A673 (cell line): ENCODE results near the gene LGALS16. TPM values are rescaled to one million over a fixed set of nuclear protein-coding genes. Genes with fewer than 3 reads are reported as not detected.

Experiments used
- BruUV-seq: library from RNA; stranded (reverse); fragments of 400-500 nt; replicated peaks from 2 replicates; lab custom pipeline; 2021; lab: Mats Ljungman, UMichigan
- CTCF ChIA-PET: fragments of 300-600 bp; sonication (Branson Sonifier 250); formaldehyde crosslinking; loops from one replicate; lab custom pipeline; 2022; ENCODE audit warnings: antibody characterized with exemption; lab: Charles Lee
- POLR2A ChIA-PET: fragments of 300-600 bp; sonication (Branson Sonifier 250); formaldehyde crosslinking; loops from one replicate; lab custom pipeline; 2022; ENCODE audit warnings: antibody characterized with exemption; ENCODE audit not compliant: low non-redundant PET; lab: Charles Lee
- DNase-seq: peaks from one replicate; pipeline ENCODE4 v3.0.0-alpha.2; 2015; ENCODE audit warnings: low spot score
- H3K27ac ChIP-seq: fragments of 200-600 bp; sonication (generic); 2 replicates; pipeline ENCODE4 v1.5.1; 2016; ENCODE audit warnings: mixed run types, low read depth, mild to moderate bottlenecking, mixed read lengths, antibody characterized with exemption, low read length; ENCODE audit not compliant: poor library complexity, severe bottlenecking
- H3K27me3 ChIP-seq: fragments of 200-600 bp; sonication (generic); replicated peaks from 2 replicates; pipeline ENCODE4 v1.6.1; 2017; ENCODE audit warnings: mixed run types, low read depth, mild to moderate bottlenecking, mixed read lengths, antibody characterized with exemption, low read length; ENCODE audit not compliant: insufficient read depth, poor library complexity
- H3K36me3 ChIP-seq: fragments of 200-600 bp; sonication (generic); 2 replicates; pipeline ENCODE4 v1.6.1; 2016; ENCODE audit warnings: mixed run types, mild to moderate bottlenecking, mixed read lengths, antibody characterized with exemption, low read length; ENCODE audit not compliant: insufficient read depth, poor library complexity, severe bottlenecking
- H3K4me1 ChIP-seq: fragments of 200-600 bp; sonication (generic); 2 replicates; pipeline ENCODE4 v1.6.1; 2017; ENCODE audit warnings: mixed run types, mild to moderate bottlenecking, mixed read lengths, antibody characterized with exemption, low read length; ENCODE audit not compliant: insufficient read depth, poor library complexity, severe bottlenecking
- H3K4me3 ChIP-seq: fragments of 200-600 bp; sonication (generic); 2 replicates; pipeline ENCODE4 v1.5.1; 2016; ENCODE audit warnings: low read depth, mixed run types, mild to moderate bottlenecking, mixed read lengths, low read length; ENCODE audit not compliant: poor library complexity, severe bottlenecking
- H3K9me3 ChIP-seq: fragments of 200-600 bp; sonication (generic); 2 replicates; pipeline ENCODE4 v1.6.1; 2016; ENCODE audit warnings: mixed run types, low read depth, mild to moderate bottlenecking, mixed read lengths, antibody characterized with exemption, low read length; ENCODE audit not compliant: poor library complexity, severe bottlenecking
- CTCF ChIP-seq: fragments of 300-800, 200-600 bp; sonication (generic); conservative IDR thresholded peaks from 2 replicates; pipeline ENCODE4 v1.5.1; 2017; ENCODE audit warnings: low read depth, mild to moderate bottlenecking, antibody characterized with exemption, low read length, moderate library complexity, mixed read lengths
- EZH2 ChIP-seq: fragments of 200-600 bp; sonication (generic); IDR thresholded peaks from 2 replicates; pipeline ENCODE4 v1.6.1; 2017; ENCODE audit warnings: borderline replicate concordance, low read depth, mild to moderate bottlenecking, mixed read lengths, antibody characterized with exemption, low read length; ENCODE audit not compliant: poor library complexity, severe bottlenecking
- intact Hi-C: fragments of 100-400 bp; cut with micrococcal nuclease; formaldehyde crosslinking; loops from one replicate; pipeline ENCODE4 v1.10.0; 2022; ENCODE audit not compliant: unreplicated experiment
- total RNA-seq: library from RNA; stranded (reverse); gene quantifications from 2 replicates; pipeline ENCODE4 v1.2.3, GENCODE V29; 2021

The LGALS16 gene
- total RNA-seq, 1 experiment from 2014 or later: not detected

GRCh38 chr19:39676004-39676403 is 20.3 kb downstream of the LGALS16 start:
- Histone ChIP-seq H3K36me3 (no peaks in the 10 kb centered on the region), H3K27ac (no peak overlapping the region), H3K4me1 (no peaks in the 10 kb centered on the region), H3K27me3 (peaks cover 3% of the 10 kb centered on the region), H3K9me3 (no peaks in the 10 kb centered on the region), H3K4me3 (no peak overlapping the region)
- intact Hi-C loops: no loop called here
- BruUV-seq: no TSS peak
- CTCF ChIA-PET: no interaction called here
- TF ChIP-seq CTCF (no peak), EZH2 (no peak)
- POLR2A ChIA-PET: no interaction called here
- DNase-seq: no peak

DNA sequence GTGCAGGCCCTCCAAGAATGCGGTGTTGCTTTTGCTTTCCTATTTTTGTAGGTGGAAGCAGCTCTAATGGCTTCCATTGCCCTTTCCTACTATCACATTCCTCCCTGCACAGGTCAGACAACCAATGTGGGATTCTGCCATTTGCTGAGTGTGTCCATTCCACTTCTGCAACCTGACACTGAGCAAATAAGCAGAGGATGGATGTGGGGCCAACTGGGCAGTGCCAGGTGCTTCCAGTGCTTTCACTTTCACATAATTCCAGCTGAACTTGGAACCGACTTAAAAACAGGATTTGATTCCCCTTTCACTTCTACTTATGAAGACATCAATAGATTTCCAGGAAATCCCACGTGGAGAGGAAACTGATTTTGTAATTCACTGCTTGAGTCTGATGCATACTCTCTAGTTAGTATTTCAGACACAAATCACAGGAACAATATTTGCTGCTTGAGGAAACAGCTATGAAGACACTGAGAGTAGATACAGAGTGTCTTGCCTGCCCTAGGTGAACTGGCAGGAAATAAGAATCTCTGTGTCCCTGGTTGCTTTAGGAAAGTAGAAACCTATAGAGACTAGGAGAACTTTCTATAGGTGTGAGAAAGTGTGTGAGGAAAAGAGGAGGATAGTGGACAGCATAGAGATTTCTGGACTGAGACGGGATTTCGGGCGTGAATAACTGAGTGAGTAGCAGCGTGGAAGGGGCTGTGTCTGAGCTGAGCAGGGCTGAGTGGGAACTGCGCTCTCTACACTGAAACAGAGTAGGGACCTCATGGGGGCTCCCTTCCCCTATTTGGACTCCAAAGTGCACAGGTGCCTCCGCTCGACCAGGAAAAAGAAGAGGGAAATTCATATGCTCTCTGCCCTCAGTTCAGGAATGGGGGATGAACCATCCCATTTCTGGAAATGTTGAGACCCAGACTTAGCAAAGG is 22.5 kb downstream of the LGALS16 start:
- H3K27ac ChIP-seq: no peak overlapping the region
- H3K4me1 ChIP-seq: no peaks in the 10 kb centered on the region
- intact Hi-C loops: no loop called here
- no peaks in the 10 kb centered on the region for H3K9me3 ChIP-seq
- no peak overlapping the region for H3K4me3 ChIP-seq
- no TSS peak for BruUV-seq
- DNase-seq: no peak
- H3K36me3 ChIP-seq: no peaks in the 10 kb centered on the region
- ChIA-PET CTCF (no interaction called here), POLR2A (no interaction called here)
- TF ChIP-seq CTCF (no peak), EZH2 (no peak)
- peaks cover 3% of the 10 kb centered on the region for H3K27me3 ChIP-seq

DNA sequence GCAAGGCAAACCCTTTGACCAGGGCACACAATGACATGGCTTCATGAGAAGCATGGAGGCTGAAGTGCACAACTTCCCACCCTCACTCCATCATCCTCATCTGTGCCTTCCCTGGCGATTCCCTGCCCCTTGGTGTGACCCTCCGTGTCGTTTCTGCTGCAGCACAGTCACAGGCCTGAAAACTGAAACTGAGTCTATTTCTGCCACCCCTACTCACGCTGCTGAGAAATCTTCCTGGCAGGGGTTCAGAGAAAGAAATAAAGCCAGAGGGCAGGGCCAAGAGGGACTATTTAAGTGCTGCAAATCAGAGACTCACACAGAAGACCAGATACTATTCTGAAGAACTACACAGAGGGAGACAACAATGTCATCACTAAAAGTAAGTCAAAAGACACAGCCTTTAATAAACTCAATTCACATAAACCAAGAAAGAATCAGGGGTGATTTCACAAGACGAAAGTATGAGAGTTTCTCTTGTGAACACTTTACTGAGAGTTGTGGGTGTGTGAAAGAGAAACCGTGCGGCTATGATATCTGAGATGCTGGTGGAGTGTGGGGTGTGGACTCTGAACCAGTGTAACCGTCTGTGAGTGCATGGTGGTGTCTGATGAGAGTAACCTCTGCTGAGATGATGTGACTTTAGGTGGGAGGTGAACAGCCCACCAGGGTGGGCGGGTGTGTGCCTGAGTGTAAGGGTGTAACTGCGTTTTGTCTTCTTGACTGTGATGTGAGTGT is 23.5 kb downstream of the LGALS16 start:
- Histone ChIP-seq H3K36me3 (no peaks in the 10 kb centered on the region), H3K4me1 (no peaks in the 10 kb centered on the region), H3K4me3 (no peak overlapping the region), H3K27ac (no peak overlapping the region), H3K27me3 (peaks cover 12% of the 10 kb centered on the region), H3K9me3 (no peaks in the 10 kb centered on the region)
- no TSS peak for BruUV-seq
- CTCF ChIA-PET: no interaction called here
- POLR2A ChIA-PET: no interaction called here
- DNase-seq: no peak
- TF ChIP-seq CTCF (no peak), EZH2 (no peak)
- intact Hi-C loops: no loop called here
